SK-N-SH treated with all-trans-retinoic acid at 6 μM for 48 hours (cell line): Measurements from ENCODE around the gene ARMC7.

Experiments
- ATAC-seq: fragments of 200-7000 bp; cut with Tn5 transposase; 3 replicates; pipeline ENCODE4 v1.9.1; 2020; ENCODE audit warnings: mild to moderate bottlenecking, moderate library complexity
- ARNTL ChIP-seq: fragments of 450-650 bp; formaldehyde crosslinking; IDR thresholded peaks from 2 replicates; pipeline ENCODE4 v1.5.0; 2020; ENCODE audit warnings: low read depth, mild to moderate bottlenecking, moderate library complexity, borderline replicate concordance
- BACH2 ChIP-seq: fragments of 250-450 bp; sonication (Bioruptor Pico); IDR thresholded peaks from 2 replicates; pipeline ENCODE4 v1.9.0; 2021; ENCODE audit warnings: mild to moderate bottlenecking, borderline replicate concordance
- CREB5 ChIP-seq: fragments of 250-450 bp; sonication (Bioruptor Pico); IDR thresholded peaks from 2 replicates; pipeline ENCODE4 v1.5.1; 2020; ENCODE audit warnings: low read depth, mild to moderate bottlenecking, moderate library complexity
- CSDC2 ChIP-seq: fragments of 250-450 bp; sonication (Bioruptor Pico); IDR thresholded peaks from 2 replicates; pipeline ENCODE4 v1.5.0; 2020; ENCODE audit warnings: mild to moderate bottlenecking, moderate library complexity
- CSRNP3 ChIP-seq: fragments of 250-450 bp; sonication (Bioruptor Pico); IDR thresholded peaks from 2 replicates; pipeline ENCODE4 v1.5.1; 2021; ENCODE audit warnings: mild to moderate bottlenecking, moderate library complexity
- ESRRG ChIP-seq: fragments of 250-450 bp; sonication (Bioruptor Pico); IDR thresholded peaks from 2 replicates; pipeline ENCODE4 v1.6.1; 2021; ENCODE audit warnings: mild to moderate bottlenecking
- GLIS3 ChIP-seq: fragments of 250-450 bp; sonication (Bioruptor Pico); IDR thresholded peaks from 2 replicates; pipeline ENCODE4 v1.5.0; 2020; ENCODE audit warnings: mild to moderate bottlenecking, moderate library complexity
- ISL1 ChIP-seq: fragments of 250-450 bp; sonication (Bioruptor Pico); IDR thresholded peaks from 2 replicates; pipeline ENCODE4 v2.1.2; 2022; ENCODE audit warnings: mild to moderate bottlenecking, moderate library complexity
- PATZ1 ChIP-seq: fragments of 250-450 bp; sonication (Bioruptor Pico); IDR thresholded peaks from 2 replicates; pipeline ENCODE4 v1.8.0; 2020; ENCODE audit warnings: mild to moderate bottlenecking, moderate library complexity, borderline replicate concordance
- POU6F1 ChIP-seq: fragments of 250-450 bp; sonication (Bioruptor Pico); IDR thresholded peaks from 2 replicates; pipeline ENCODE4 v1.8.0; 2021; ENCODE audit warnings: low read depth, mild to moderate bottlenecking, moderate library complexity, borderline replicate concordance
- PPARA ChIP-seq: fragments of 250-450 bp; sonication (Bioruptor Pico); IDR thresholded peaks from 2 replicates; pipeline ENCODE4 v1.5.0; 2020; ENCODE audit warnings: mild to moderate bottlenecking, borderline replicate concordance
- SNAI2 ChIP-seq: fragments of 250-450 bp; sonication (Bioruptor Pico); IDR thresholded peaks from 2 replicates; pipeline ENCODE4 v1.5.0; 2020; ENCODE audit warnings: mild to moderate bottlenecking, moderate library complexity
- TCF4 ChIP-seq: fragments of 250-450 bp; sonication (Bioruptor Pico); IDR thresholded peaks from 2 replicates; pipeline ENCODE4 v1.8.0; 2021; ENCODE audit warnings: mild to moderate bottlenecking, moderate library complexity, borderline replicate concordance
- TOX ChIP-seq: fragments of 250-450 bp; sonication (Bioruptor Pico); IDR thresholded peaks from 2 replicates; pipeline ENCODE4 v1.8.0; 2021; ENCODE audit warnings: mild to moderate bottlenecking, moderate library complexity, borderline replicate concordance
- TSHZ2 ChIP-seq: fragments of 250-450 bp; sonication (Bioruptor Pico); IDR thresholded peaks from 2 replicates; pipeline ENCODE4 v1.5.0; 2020; ENCODE audit warnings: mild to moderate bottlenecking, moderate library complexity
- ZC3H10 ChIP-seq: fragments of 250-450 bp; sonication (Bioruptor Pico); IDR thresholded peaks from 2 replicates; pipeline ENCODE4 v1.5.1; 2021; ENCODE audit warnings: mild to moderate bottlenecking, moderate library complexity
- ZFP3 ChIP-seq: fragments of 250-450 bp; sonication (Bioruptor Pico); IDR thresholded peaks from 2 replicates; pipeline ENCODE4 v1.5.0; 2020; ENCODE audit warnings: mild to moderate bottlenecking, moderate library complexity
- ZFP30 ChIP-seq: fragments of 450-650 bp; formaldehyde crosslinking; IDR thresholded peaks from 2 replicates; pipeline ENCODE4 v1.5.0; 2022; ENCODE audit warnings: mild to moderate bottlenecking, moderate library complexity
- ZNF565 ChIP-seq: fragments of 450-650 bp; formaldehyde crosslinking; conservative IDR thresholded peaks from 2 replicates; pipeline ENCODE4 v1.5.0; 2020; ENCODE audit warnings: low read depth, mild to moderate bottlenecking, moderate library complexity
- ZNF70 ChIP-seq: fragments of 450-650 bp; formaldehyde crosslinking; IDR thresholded peaks from 2 replicates; pipeline ENCODE4 v1.5.0; 2020; ENCODE audit warnings: mild to moderate bottlenecking, moderate library complexity
- ZNF8 ChIP-seq: fragments of 450-650 bp; formaldehyde crosslinking; IDR thresholded peaks from 2 replicates; pipeline ENCODE4 v1.5.0; 2020; ENCODE audit warnings: mild to moderate bottlenecking, moderate library complexity

Gene ARMC7

GRCh38 chr17:75142236-75142971, 32.6 kb downstream of the ARMC7 start:
- no peak for TF ChIP-seq CSRNP3
- no peak for TF ChIP-seq CREB5
- TF ChIP-seq ZFP30 (CRISPR knock-in tag), result no peak
- ATAC-seq, result no peak

- TF ChIP-seq ESRRG, result no peak
- TF ChIP-seq TCF4 (CRISPR knock-in tag), result no peak
- no peak for TF ChIP-seq CREB5
- no peak for TF ChIP-seq ZNF565 (CRISPR knock-in tag)
- TF ChIP-seq ZNF8 (CRISPR knock-in tag), result no peak
- TF ChIP-seq BACH2, result no peak
- TF ChIP-seq POU6F1 (CRISPR knock-in tag), result no peak
- no peak for TF ChIP-seq SNAI2 (CRISPR knock-in tag)
- TF ChIP-seq CSDC2 (CRISPR knock-in tag), result no peak
- TF ChIP-seq PPARA (CRISPR knock-in tag), result no peak
- TF ChIP-seq TSHZ2 (CRISPR knock-in tag), result no peak
- TF ChIP-seq ZFP3 (CRISPR knock-in tag), result no peak
- TF ChIP-seq ZNF70 (CRISPR knock-in tag), result no peak
- TF ChIP-seq PATZ1 (CRISPR knock-in tag), result no peak
- no peak for TF ChIP-seq ISL1 (CRISPR knock-in tag)
- TF ChIP-seq GLIS3 (CRISPR knock-in tag), result no peak
- no peak for TF ChIP-seq ZC3H10
- TF ChIP-seq TOX (CRISPR knock-in tag), result no peak
- no peak for TF ChIP-seq ARNTL (CRISPR knock-in tag)
- TF ChIP-seq, all 23 proteins: peak for 0
These were observed 35.2 kb downstream of the ARMC7 start for GRCh38 chr17:75144816-75145512.

More at GRCh38 chr17:75144816-75145512, 35.2 kb downstream of the ARMC7 start:
- ATAC-seq, result no peak
